IMR-90 (cell line): ENCODE data around the gene TFAP2C.

Experiments used
- CEBPB ChIP-seq: IDR thresholded peaks from 2 replicates; pipeline ENCODE4 v1.6.1; 2012; ENCODE audit warnings: low read depth, low read length, improper control_type of control experiment
- ELK1 ChIP-seq: fragments of 150-350 bp; IDR thresholded peaks from 2 replicates; pipeline ENCODE4 v1.6.1; 2016; ENCODE audit warnings: low read depth, mild to moderate bottlenecking, low read length, moderate library complexity, borderline replicate concordance
- MAFK ChIP-seq: IDR thresholded peaks from 2 replicates; pipeline ENCODE4 v1.6.1; 2012; ENCODE audit warnings: low read depth, low read length, improper control_type of control experiment
- MAZ ChIP-seq: IDR thresholded peaks from 2 replicates; pipeline ENCODE4 v1.6.1; 2012; ENCODE audit warnings: low read depth, mild to moderate bottlenecking, low read length, improper control_type of control experiment, moderate library complexity, borderline replicate concordance
- POLR2A ChIP-seq: IDR thresholded peaks from 2 replicates; pipeline ENCODE4 v1.6.1; 2012; ENCODE audit warnings: mild to moderate bottlenecking, low read depth, low read length
- RCOR1 ChIP-seq: IDR thresholded peaks from 2 replicates; pipeline ENCODE4 v1.6.1; 2012; ENCODE audit warnings: mild to moderate bottlenecking, low read length, improper control_type of control experiment; ENCODE audit not compliant: insufficient replicate concordance
- RFX5 ChIP-seq: IDR thresholded peaks from 2 replicates; pipeline ENCODE4 v1.8.0; 2012; ENCODE audit warnings: low read depth, mild to moderate bottlenecking, low read length, moderate library complexity
- SMC3 ChIP-seq: fragments of 150-350 bp; IDR thresholded peaks from 2 replicates; pipeline ENCODE4 v1.6.1; 2016; ENCODE audit warnings: low read depth, mild to moderate bottlenecking, antibody characterized with exemption, low read length, moderate library complexity
- TF ChIP-seq, protein P1 (sequence below): conservative IDR thresholded peaks from 2 replicates; pipeline ENCODE4 v1.5.1; 2012; ENCODE audit warnings: mild to moderate bottlenecking, low read depth, low read length, improper control_type of control experiment
- TF ChIP-seq, protein P2 (sequence below): fragments of 150-350 bp; IDR thresholded peaks from 2 replicates; pipeline ENCODE4 v1.6.1; 2017; ENCODE audit warnings: mild to moderate bottlenecking, antibody characterized with exemption, low read length, low read depth

GRCh38 chr20:56628873-56629463 lies at the start of gene TFAP2C:
- TF ChIP-seq, protein P1, sequence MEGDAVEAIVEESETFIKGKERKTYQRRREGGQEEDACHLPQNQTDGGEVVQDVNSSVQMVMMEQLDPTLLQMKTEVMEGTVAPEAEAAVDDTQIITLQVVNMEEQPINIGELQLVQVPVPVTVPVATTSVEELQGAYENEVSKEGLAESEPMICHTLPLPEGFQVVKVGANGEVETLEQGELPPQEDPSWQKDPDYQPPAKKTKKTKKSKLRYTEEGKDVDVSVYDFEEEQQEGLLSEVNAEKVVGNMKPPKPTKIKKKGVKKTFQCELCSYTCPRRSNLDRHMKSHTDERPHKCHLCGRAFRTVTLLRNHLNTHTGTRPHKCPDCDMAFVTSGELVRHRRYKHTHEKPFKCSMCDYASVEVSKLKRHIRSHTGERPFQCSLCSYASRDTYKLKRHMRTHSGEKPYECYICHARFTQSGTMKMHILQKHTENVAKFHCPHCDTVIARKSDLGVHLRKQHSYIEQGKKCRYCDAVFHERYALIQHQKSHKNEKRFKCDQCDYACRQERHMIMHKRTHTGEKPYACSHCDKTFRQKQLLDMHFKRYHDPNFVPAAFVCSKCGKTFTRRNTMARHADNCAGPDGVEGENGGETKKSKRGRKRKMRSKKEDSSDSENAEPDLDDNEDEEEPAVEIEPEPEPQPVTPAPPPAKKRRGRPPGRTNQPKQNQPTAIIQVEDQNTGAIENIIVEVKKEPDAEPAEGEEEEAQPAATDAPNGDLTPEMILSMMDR: no peak
- TF ChIP-seq ELK1 (no peak), SMC3 (no peak), POLR2A (no peak), MAFK (no peak), MAZ (no peak), RCOR1 (no peak), CEBPB (no peak), RFX5 (no peak)
- TF ChIP-seq, protein P2, sequence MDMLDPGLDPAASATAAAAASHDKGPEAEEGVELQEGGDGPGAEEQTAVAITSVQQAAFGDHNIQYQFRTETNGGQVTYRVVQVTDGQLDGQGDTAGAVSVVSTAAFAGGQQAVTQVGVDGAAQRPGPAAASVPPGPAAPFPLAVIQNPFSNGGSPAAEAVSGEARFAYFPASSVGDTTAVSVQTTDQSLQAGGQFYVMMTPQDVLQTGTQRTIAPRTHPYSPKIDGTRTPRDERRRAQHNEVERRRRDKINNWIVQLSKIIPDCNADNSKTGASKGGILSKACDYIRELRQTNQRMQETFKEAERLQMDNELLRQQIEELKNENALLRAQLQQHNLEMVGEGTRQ: no peak
